D341Med (cell line): ENCODE data around the gene MSLN.

Source experiments
- DNase-seq: peaks from one replicate; pipeline ENCODE4 v3.0.0; 2012; ENCODE audit warnings: low spot score

The MSLN gene

GRCh38 chr16:760545-761343, at the start of gene MSLN:
TSS of gene MSLN (plus strand) at chr16:760734. CDS start at chr16:762681, 1,947 bp downstream.
- DNase-seq: no peak

GRCh38 chr16:711084-711483, 49.5 kb upstream of the MSLN start:
- no peak for DNase-seq

GRCh38 chr16:711548-712320, 48.8 kb upstream of the MSLN start:
- peak; percentile 86 for DNase-seq

GRCh38 chr16:712740-713250, 47.7 kb upstream of the MSLN start:
- peak; percentile 56 for DNase-seq

GRCh38 chr16:714079-714478, 46.5 kb upstream of the MSLN start:
- DNase-seq: no peak

GRCh38 chr16:714558-715476, 45.7 kb upstream of the MSLN start, which contains the start of gene METRN:
TSS of gene METRN (plus strand) at chr16:715118. CDS start at chr16:715290, 172 bp downstream.
- DNase-seq: peak; percentile 94

GRCh38 chr16:715477-716199, 44.9 kb upstream of the MSLN start:
- peak; percentile 71 for DNase-seq

- DNase-seq: no peak
Observed at GRCh38 chr16:716200-716568, 44.4 kb upstream of the MSLN start.

GRCh38 chr16:716768-717325, 43.7 kb upstream of the MSLN start:
- no peak for DNase-seq

- no peak for DNase-seq
Observed at GRCh38 chr16:717450-718245, 42.9 kb upstream of the MSLN start.

GRCh38 chr16:718389-718788, 42.1 kb upstream of the MSLN start:
- no peak for DNase-seq

GRCh38 chr16:718922-719321, 41.6 kb upstream of the MSLN start:
- DNase-seq: no peak

- DNase-seq: no peak
Observed at GRCh38 chr16:719815-720446, 40.6 kb upstream of the MSLN start.

- peak; percentile 71 for DNase-seq
Observed at GRCh38 chr16:720447-720989, 40.0 kb upstream of the MSLN start.

GRCh38 chr16:720990-721764, 39.4 kb upstream of the MSLN start, which contains the start of gene ANTKMT:
TSS of gene ANTKMT (plus strand) at chr16:721146. CDS start at chr16:721275, 129 bp downstream.
- DNase-seq: peak; percentile 92

GRCh38 chr16:721765-722540, 38.6 kb upstream of the MSLN start:
- DNase-seq: no peak

- DNase-seq: no peak
Observed at GRCh38 chr16:722835-723633, 37.5 kb upstream of the MSLN start.
